HG03378 (cell line): Measurements from ENCODE around the gene MGP.

Experiments used
- ATAC-seq: cut with Tn5 transposase; IDR thresholded peaks from one replicate; pipeline ENCODE4 v1.9.1; 2021; ENCODE audit warnings: mild to moderate bottlenecking, moderate library complexity; ENCODE audit not compliant: unreplicated experiment

The MGP gene

GRCh38 chr12:14868916-14869506 lies 16.6 kb downstream of the MGP start:
- no peak for ATAC-seq

- ATAC-seq = no peak
These were observed 25.2 kb downstream of the MGP start for GRCh38 chr12:14860490-14860889.

- ATAC-seq = no peak
These were observed 27.1 kb downstream of the MGP start for GRCh38 chr12:14858513-14858912.

- ATAC-seq = no peak
These were observed 31.0 kb downstream of the MGP start for GRCh38 chr12:14854586-14855183.

DNA sequence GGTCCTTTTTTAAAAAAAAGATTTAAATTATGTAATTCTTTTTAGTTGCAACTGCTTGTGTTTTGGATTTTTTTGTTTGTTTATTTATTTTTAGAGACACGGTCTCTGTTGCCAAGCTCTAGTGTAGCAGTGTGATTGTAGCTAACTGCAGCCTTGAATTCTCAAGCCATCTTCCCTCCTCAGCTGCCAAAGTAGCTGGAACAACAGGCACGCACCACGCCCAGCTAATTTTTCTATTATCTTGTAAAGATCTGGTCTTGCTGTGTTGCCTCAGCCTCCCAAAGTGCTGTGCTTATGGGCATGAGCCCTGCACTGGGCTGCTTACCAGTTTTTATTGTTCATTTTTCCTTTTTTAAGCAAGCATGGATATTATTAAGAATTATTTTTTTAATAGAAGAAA lies 31.7 kb downstream of the MGP start:
- no peak for ATAC-seq

GRCh38 chr12:14852880-14853279 lies 32.8 kb downstream of the MGP start:
- no peak for ATAC-seq

DNA sequence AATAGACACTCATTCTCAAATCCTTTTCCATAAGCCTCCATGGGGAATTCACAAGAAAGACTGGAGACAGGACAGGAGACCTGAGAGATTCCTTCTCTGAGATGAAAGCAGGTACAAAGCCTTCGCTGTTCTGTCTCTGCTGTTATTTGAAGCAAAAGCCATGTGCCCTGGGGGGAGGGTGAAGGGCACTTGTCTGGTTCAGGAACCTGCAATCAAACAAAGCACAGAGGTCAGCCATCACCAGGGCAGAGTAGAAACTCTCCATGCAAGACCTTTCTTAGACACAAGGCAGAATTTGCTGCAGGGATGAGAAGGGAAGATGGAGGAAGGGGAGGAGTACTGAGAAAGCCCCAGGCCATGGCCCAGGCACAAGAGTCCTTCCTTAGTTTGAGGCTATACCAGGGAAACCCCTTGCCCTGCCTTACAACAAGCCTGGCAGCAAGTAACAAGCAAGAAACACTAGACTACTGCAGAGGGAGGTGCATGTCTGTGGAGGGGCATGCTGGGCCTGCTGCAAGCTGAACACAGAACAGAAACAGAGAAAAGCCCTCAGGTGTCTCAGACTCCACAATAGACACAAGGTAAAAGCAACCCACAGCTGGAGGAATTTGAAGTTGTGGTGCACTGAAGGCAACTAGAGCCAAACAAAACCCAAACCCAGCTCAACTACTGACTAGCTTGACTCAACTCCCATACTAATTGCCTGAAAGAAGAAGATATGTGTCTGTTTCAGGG lies 34.6 kb downstream of the MGP start:
- no peak for ATAC-seq

GRCh38 chr12:14849661-14850060 lies 36.0 kb downstream of the MGP start:
- no peak for ATAC-seq

DNA sequence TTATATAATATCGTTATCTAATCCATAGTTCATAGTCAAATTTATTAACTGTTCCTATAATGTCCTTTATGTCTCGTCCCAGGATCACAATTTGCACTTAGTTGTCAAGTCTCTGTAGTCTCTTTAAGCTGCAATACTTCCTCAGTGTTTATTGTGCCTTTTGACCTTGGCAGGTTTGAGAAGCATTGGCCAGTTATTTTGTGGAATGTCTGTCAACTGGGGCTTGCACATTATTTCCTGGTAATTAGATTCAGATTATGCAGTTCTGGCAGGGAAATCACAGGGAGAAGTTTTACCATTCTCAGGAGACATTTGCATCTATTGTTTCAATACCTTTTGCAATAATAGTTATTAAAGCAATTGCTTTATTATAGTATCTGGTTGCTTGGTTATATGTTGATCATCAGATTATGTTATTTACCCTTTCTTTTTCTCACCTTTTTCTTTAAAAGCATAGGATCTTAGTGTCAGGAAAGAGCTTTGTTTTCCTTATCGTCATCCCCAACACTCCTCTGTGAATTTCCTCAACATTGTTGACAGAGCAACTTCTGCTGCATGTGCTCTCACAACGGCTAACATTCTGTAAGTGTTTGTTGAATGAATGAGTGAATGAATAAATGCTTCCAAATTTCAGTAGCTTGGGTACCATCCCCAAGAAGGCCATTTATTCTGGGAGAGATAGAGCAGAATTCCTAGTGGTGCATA lies 38.6 kb downstream of the MGP start:
- ATAC-seq = no peak

DNA sequence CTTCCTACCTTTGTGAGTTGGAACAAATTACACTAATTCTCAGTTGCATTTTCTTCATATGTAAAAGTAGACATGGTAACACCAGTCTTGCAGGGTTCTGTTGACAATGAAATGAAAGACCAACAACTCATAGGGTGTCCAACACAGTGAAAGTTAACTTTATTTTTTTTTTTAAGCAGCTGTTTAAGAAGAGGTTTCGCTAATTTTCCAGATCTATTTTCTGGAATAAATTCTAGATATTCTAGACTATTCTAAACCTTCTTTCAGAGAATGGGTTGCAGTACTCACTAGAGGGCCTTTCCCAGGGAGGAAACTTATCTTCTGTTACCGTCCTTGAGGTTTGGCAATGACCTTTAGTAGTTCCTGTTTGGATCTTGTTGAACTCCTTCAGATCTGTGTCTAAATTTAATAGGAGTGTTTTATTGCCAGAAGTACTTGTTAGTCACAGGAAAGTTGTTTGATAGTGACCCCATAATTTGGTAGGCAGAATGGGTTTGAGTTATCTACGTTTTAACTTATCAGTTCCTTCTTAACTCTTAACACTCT lies 39.5 kb downstream of the MGP start:
- no peak for ATAC-seq

- ATAC-seq = no peak
These were observed 40.3 kb downstream of the MGP start for GRCh38 chr12:14845350-14845750.

DNA sequence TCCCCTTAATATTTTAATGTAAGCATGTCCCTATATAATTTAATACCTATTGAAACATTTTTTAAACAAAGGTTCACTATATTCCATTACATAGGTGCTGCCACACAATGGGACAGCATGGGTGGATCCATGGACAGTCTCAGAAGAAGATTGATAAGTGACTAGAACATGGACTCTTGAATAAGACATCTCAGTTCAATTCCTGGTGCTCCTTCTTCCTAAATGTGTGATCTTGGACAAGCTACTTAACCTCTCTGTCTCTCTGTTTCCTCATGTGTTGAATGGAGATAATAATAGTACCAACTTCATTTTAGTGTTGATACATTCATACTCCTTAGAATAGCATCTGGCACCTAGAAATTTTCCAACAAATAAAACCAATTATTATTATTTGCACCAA lies 41.3 kb downstream of the MGP start:
- ATAC-seq = no peak

- no peak for ATAC-seq
These were observed 42.2 kb downstream of the MGP start, which contains the start of gene ART4 for GRCh38 chr12:14843425-14843887. TSS of gene ART4 (minus strand) at chr12:14843526. CDS start at chr12:14843113, 413 bp downstream.

DNA sequence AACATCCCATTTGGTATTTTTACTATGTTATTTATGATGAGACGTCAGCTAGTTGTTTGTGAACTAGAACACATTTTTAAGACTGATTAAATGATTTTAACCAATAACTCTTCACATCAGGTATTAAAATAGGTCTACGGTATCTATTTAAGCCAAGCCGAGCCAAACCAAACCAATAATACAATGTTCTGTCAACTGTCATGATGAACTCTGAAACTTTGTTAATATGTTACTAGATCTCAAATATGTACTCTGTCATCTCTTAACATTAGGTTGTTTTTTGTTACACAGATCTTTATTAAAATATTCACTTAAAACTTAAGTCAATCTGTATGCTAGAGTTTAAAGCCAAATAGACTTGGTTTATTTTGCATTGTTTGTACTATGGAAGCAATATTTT lies 43.3 kb downstream of the MGP start:
- no peak for ATAC-seq

GRCh38 chr12:14841761-14842160 lies 43.9 kb downstream of the MGP start:
- ATAC-seq = no peak

GRCh38 chr12:14840616-14841015 lies 45.0 kb downstream of the MGP start:
- no peak for ATAC-seq

- ATAC-seq = no peak
These were observed 46.4 kb downstream of the MGP start for GRCh38 chr12:14839262-14839661.

- no peak for ATAC-seq
These were observed 49.1 kb downstream of the MGP start for GRCh38 chr12:14836336-14837210.

GRCh38 chr12:14834509-14834908 lies 51.1 kb downstream of the MGP start:
- no peak for ATAC-seq

- ATAC-seq = no peak
These were observed 51.7 kb downstream of the MGP start for GRCh38 chr12:14833952-14834351.
